Activated CD8-positive, alpha-beta memory T cell treated with anti-CD3 and anti-CD28 coated beads for 1 hour (primary cell): ENCODE data around the gene TRUB1.

Experiments used
- DNase-seq, 2 donors: peaks; one replicate each; pipeline ENCODE4 v3.0.0-alpha.2; 2020; ENCODE audit warnings: low read depth in 1 of 2; ENCODE audit errors: extremely low read depth in 1 of 2

The TRUB1 gene

DNA sequence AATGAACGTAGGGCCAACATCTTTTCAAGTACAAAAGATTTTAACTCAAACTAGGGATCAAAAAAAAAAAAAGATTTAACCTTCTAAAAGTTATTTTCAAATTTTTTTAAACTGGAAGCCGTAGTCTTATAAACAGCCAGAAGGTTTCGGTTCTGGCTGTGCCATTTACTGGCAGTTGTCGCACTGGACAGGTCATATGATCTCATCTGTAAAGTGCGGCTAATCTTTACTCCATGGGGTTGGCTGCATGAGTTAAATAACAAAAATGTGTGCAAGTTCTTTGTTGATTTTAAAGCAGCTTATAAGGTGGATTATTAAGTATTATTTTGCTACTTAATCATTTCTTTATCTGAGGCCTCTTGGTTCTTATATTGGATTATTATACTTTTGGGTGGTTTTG lies 36.6 kb downstream of the TRUB1 start:
- DNase-seq = no peak

DNA sequence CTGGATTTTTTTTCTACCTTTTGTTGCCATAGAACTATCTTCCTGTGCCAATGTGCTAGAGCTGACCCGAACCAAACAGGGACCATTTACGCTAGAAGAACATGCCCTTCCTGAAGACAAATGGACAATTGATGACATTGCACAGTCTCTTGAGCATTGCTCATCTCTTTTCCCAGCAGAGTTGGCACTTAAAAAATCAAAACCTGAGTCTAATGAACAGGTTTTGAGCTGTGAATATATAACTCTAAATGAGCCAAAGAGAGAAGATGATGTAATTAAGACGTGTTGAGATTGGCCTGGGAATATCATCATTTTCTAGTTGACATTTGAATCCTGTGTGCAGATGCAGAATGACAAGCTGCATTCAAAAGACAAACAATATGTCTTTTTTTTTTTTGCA lies 37.1 kb downstream of the TRUB1 start:
- DNase-seq = no peak

DNA sequence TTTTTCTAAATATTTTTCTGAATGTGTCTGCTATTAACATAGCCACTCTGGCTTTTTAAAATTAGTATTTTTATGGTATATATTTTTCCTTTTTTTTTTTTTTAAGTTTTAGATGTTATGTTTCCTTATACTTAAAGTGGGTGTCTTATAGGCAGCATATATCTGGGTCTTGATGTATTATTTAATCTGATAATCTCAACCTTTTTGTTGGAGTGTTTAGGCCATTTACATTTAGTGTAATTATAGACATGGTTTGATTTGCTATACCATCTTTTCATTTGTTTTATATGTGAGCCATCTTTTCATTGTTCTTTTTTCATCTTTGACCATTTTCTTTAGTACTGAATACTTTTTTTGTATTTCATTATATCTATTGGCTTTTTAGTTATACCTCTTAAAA lies 45.0 kb downstream of the TRUB1 start:
- no peak for DNase-seq

DNA sequence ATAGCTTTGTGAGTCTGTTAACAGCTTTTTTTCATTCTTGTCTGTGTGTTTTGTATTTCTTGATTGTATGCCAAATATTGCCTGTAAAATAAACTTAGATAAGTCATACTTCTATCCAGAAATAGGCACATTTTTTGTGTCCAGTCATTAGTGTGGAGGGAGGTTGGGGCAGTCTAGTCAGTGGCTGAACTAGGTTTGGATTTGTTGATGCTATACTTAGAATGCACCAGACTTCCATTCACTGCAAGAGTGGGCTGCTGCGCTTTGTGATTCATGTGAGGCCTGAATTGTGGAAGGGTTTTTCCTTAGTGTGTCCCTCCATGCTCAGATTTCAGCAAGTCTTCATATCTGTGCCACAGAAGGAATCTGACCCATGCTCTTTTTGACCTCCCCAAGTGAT lies 50.0 kb downstream of the TRUB1 start:
- DNase-seq = no peak

DNA sequence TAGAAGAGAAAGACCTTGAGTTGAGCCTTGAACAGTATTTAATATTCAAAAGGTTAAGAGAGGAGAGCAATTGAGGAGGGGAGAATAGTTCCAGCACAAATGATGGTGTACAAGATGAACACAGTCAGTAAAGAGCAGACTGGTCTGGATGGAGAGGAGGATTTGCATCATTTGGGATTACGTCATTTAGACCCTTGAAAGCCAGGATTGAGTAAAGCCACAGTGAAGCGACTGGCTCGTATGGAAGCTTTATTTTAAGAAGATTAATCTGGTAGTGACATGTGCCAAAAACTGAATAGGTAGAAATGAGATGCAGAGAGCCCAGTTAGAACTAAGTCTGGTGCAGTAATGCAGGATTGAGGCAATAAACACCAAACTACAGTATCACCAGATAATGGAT lies 52.6 kb downstream of the TRUB1 start:
- DNase-seq = no peak

DNA sequence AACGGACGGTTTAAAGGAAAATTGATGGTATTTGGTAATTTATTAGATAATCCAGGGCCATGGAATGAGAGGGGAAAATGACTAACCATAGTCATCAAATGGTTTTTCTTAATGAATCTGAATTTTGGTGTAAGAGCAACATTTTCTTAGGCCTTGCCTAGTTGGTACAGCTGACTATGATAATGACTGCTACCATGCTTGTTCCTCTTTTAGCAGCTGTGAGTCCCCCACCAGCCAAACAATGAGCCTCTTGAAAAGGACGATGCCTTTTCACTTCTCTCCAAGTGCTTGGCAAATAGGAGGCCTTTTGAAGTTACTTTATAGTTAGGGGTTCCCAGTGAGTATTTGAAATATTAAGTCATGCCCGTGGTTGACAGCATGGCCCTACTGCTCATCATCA lies 53.0 kb downstream of the TRUB1 start:
- no peak for DNase-seq

DNA sequence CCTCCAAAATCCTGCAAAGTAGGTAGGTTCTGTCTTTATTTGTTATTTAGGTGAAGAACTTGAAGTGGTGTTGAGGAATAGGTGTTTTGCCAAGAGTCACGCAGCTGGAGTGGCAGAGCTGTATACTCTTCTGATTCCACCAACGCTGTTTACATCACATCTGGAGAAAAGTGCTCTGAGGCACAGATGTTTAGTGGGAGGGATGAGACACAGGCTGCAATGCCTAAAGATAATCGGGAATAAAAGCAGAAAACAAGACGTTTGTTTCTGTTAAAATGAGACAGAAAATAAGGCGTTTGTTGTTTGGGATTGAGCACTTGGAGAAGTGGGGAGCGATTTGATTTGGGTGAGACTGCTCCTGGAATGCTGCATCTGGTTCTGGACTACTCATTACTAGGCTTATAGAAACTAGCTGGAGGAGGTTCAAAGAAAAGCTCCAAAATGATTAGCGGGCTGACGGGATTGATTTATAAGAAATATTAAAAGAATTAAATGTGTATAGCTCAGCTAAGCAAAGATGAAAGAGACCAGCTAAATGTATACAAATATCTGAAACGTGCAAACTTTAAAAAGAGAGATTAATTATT lies 54.3 kb downstream of the TRUB1 start:
- no peak for DNase-seq

DNA sequence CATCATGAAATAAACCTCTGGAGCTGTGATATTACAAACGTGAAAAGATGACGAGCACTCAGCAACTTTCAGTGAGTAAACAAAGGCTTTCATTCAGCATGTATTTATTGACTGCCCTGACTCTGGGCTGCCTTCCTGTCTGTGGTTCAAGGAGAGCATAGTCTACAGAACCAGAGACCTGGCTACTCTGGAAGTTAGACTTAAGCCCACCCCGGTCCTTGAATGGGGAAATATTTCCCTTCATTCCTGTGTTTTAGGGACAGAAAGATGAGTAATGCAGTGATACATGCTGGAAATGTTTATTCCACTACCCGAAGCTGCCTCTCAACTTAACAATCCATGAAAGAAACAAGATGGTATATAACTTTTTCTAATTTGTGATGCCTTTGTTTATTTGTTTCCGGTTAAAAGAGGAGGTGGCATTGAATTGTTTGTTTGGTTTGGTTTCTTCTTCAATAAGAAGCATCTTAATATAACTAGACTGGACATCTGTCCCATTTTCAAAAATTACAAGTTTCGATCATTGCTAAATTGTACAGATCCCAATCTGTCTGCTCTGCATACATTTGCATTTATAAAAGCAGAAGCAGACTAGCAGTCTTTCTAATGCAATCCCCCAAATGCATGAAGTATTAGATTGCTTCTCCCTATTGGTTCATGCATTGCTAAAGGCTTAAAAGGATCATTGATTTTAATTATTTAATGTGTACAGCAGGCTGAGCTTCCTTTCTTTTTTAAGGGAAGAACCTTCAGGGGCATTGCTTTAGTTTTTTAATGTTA lies 57.7 kb downstream of the TRUB1 start:
- DNase-seq = no peak

DNA sequence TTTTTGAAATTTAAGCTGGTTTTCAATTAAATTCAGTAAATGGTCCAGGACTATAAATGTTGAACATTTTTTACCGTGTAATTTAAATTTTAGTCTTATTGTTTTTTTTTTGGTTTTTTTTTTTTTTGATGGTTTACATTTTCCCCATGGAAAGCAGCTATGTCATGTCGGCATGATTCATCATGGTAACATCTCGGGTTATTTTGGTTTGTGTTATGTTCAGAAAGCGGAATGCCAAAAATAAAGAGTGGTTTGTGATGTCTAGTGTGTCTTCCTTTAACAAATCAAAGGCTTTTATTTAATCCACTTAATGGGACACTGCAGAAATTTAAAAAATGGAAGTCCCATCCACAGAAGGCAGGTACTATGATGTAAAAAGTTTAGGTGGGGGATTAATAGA lies 58.5 kb downstream of the TRUB1 start:
- DNase-seq = no peak

DNA sequence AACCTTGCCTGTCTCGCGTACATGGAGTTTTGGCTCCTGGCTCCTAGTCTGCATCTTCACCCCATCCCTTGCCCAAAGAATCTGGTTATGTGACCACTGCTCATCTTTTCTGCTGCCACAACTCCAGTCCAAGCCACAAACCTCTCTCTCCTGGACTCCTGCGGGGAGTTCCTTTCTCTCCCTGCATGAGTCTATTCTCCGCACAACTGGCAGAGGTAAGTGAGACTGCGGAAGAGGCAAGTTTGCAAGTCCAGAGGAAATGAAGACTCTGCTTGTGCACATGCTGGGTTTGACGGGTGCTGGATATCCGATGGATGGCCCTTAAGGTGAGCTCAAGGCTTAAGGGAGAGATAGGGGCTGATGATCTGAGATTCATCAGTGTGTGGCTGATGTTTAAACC lies 61.0 kb downstream of the TRUB1 start:
- no peak for DNase-seq

DNA sequence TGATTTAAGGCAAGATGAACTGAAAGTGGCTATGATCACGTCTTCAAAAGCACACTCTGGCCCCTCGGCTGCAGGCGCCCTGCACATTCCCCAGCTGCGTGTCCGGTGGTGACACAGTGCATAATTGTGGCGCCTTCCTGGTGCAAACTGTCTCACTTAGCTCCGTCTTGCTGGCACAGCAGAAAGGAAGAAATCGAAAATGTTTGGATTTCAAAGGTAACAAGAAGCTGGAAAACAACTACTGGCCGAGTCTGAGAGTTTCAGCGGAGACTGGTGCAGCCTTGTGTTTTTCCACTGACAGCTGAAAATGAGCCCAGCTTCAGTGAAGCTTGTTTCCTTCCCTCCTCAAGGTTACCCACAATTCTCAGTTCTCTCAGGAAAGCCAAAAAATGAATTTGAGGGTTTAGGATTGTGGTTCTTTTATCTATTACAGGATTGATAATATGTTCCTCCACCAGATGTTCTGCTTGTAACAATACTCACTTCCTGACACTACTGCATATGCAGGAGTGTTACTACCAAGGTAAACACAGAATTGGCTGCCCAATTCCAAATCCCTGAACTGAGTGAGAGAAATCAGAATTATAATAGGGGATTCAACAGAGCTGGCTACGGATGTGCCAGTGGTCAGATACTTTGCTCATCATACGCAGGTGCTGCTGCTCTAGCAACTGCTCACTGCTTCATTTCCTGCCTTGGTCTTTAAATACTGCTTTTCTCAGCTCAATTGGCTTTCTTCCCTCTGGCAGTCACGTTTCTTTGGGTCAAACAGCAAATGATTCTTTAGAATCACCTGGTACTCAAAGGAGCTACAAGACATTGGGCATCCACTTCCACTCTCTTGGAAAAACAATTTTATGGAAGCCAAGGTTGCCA lies 63.7 kb downstream of the TRUB1 start:
- no peak for DNase-seq

DNA sequence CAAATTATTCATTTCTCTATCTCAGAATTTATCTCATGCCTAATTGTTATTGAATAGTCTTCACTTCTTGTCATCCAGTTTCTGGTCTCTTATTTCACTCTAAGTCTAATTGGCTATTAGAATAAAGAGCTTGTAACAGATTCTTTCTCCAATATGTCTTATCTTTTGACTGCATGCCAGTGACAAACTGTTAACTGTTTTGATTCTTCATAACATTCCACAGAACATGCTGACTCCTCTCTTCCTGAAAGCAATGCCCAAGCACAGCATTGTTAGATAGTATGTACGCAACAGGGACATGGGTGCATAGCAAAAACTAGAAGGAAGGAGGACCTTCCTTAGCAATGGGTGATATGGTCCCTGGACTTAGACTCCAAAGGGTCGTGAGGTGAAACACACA lies 65.4 kb downstream of the TRUB1 start:
- DNase-seq = no peak

DNA sequence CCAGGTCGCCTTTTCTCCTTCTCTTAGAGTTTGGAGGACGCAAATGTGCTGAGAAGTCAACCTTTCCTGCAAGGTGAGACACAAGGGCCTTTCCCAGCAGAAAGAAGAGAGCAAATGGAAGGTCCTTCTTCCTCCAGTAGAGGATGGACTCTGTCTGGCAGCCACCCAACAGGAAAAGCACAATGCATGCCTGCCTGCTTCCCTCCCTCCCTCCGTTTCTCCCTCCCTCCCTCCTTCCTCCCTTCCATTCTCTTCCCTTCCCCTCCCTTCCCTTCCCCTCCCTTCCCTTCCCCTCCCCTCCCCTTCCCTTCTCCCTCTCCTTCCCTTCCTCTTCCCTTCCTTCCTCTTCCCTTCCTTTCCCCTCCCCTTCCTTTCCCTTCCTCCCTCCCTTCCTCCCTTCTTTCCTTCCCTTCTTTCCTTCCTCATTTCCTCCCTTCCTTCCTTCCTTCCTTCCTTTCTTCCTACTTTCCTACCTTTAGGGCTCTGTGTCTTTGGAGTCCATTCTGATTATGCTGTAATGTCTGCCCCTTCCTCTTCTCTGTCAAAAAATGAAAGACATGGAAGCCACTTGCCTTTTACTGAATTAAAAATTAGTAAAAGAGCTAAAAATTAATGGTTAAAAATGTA lies 66.4 kb downstream of the TRUB1 start:
- DNase-seq = no peak

DNA sequence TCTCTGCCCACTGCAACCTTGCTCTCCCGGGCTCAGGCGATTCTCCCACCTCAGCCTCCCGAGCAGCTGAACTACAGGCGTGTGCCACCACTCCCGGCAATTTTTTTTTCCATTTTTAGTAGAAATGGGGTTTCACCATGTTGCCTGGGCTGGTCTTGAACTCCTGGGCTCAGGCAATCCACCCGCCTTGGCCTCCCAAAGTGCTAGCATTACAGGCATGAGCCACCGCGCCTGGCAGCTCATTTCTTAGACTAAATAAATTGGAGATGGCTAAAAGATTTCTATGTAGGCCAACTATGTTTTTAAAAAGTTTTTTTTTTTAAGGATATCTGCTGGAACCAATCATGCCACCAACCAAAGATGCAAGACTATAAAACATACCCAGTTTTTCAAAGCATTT lies 67.8 kb downstream of the TRUB1 start:
- no peak for DNase-seq

DNA sequence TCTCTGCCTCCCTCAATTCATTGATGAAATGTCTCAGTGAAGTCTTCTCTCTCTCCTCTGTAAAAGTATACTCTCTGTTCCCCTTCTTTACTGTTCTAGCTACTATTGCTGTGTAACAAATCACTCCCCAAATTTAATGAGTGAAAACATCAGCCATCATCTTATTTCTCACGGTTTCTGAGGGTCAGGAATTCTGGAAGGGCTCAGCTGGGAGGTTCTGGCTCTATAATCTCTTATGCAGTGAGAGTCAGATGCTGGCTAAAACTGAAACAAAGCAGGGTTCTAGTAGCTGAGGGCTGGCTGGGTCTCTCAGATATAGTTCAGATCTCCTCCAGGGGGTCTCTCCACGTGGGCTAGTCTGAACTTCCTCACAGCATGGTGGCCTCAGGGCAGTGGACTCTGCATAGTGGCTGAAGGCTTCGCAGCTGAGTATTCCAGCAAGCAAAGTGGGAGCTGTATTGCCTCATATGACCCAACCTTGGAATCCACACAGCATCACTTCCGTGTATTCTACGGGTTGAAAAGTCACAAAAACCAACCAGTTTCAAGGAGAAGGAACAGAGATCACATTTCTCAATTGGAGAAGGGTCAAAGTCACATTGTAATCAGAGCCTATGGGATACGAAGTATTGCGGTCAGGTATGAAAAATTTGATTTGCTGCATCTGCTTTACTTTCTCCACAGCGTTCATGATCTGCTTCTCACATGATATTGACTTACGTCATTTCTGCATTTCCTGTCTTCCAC lies 80.4 kb downstream of the TRUB1 start:
- no peak for DNase-seq

DNA sequence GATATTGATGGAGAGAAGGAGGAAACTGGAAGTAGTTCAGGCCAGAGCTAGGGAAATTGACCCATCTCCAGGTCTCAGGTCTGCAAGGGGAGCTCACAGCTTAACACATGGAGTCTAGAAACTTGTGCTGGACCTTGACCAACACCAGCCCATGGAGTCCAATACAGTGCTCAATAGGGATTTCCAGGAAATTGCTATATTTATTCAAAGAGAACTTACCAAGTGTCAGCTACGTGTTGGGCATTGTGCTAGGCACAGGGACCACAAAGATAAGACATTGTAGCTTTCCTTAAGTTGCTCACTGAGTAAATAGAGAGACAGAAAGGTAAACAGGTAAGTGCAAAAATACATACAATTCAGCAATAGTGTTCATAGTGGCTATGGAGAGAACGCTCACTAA lies 82.5 kb downstream of the TRUB1 start:
- DNase-seq = no peak

DNA sequence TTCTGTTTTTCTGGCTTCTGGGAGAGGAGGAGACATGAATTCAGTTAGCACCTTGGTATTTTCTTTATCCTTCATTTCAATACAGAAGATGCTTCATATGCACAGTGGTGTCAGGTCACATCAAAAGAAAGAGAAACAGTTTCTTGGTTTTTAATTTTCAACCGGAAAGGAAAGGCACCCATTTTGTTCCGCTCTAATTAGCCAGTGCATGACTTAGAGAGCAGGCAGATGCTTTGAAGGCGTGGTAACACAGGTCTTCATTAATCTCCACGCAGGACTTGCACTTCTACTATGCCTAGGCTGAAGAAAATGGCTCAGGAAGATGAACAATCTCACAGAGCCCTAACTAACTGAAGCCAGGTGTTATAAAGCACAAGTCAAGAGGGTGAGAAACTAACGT lies 84.7 kb downstream of the TRUB1 start:
- DNase-seq = no peak

DNA sequence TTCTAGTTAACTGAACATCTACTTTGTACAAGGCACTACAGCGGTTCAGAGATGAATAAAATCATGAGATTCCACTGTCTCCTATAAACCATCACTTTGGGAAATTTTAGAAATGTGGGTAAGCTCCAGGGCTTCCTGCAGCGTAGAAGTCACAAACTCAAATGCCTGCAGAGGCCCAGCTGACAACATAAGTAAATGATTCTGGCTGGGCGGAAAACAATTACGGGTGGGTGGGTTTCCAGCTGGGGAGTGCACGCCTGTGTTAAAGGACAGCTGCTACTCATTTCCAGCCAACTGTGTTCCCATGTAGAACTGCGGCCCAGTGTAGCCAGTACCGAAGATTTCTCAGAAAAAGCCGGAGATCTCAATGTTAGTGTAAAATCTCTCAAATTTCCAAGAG lies 85.7 kb downstream of the TRUB1 start:
- DNase-seq = no peak

DNA sequence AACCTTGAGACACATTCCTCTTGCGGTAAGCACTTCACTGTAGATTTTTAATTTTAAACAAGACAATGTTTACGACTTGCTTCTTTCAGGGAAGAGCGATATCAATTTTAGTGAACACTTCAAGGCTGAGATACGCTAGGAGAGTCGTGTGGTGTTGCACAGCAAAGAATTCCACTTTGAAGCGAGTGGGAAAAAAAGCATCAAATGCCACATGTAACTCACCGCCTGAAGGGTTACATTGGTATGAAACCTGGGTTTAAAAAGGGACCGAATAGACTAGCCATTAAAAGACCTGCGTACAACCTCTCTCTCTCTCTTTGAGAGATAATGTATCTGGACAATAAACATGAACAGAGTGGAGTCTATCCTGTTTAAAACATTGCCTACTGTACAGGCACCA lies 86.4 kb downstream of the TRUB1 start:
- no peak for DNase-seq

DNA sequence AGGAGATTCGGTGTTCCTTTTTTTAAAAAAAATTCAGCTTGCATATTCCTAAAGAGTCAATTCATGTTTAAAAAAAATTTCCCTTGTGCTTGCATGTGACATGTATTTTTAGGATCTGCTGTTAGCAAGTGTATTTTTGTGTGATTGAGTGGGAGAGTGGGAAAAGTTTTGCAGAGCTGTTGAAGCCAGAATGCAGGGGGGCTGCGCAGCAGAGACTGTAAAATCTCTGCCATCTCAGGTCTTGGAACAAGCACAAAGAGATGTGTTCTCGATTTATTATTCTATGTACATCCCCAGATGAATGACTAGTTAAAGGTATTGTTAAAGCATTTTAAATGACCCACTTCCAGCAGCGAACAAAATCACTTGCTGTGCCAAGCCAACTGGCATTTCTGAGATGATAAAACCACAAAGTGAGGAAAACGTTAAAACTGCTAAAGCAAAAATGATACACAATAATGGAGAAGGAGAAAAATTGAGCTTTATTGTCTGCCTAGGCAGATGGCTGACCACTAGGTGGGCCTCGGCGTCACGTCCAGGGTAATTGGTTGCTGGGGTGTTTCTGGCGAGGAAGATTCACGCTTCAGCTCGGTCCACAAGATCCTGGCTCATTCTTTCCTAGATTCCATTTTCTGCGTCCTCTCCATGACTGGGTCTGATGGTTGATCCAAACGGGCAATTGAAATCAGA lies 88.2 kb downstream of the TRUB1 start:
- no peak for DNase-seq
